GM10248 (cell line): ENCODE results near the gene EFL1.
"Not testable (repeated sequence)": the region's sequence is repeated elsewhere in the genome, so short reads cannot be mapped to it uniquely, and the experiment has no call there.

Experiments
- CTCF ChIA-PET: fragments of 300-600 bp; sonication (Branson Sonifier 250); formaldehyde crosslinking; extraction: SDS; loops from one replicate; lab custom pipeline; 2021; ENCODE audit warnings: antibody characterized with exemption; lab: Yijun Ruan, JAX
- POLR2A ChIA-PET: fragments of 350-650 bp; sonication (Branson Sonifier 250); formaldehyde crosslinking; extraction: SDS; loops from one replicate; lab custom pipeline; 2020; ENCODE audit warnings: antibody characterized with exemption; lab: Yijun Ruan, JAX
- DNase-seq: peaks from one replicate; pipeline ENCODE4 v3.0.0; 2012; ENCODE audit errors: extremely low spot score
- TF ChIP-seq, protein P1 (sequence below): IDR thresholded peaks from 2 replicates; pipeline ENCODE4 v1.5.1; 2012; ENCODE audit warnings: mild to moderate bottlenecking, low read depth; ENCODE audit errors: extremely low read depth, missing control alignments, control extremely low read depth

Gene EFL1

DNA sequence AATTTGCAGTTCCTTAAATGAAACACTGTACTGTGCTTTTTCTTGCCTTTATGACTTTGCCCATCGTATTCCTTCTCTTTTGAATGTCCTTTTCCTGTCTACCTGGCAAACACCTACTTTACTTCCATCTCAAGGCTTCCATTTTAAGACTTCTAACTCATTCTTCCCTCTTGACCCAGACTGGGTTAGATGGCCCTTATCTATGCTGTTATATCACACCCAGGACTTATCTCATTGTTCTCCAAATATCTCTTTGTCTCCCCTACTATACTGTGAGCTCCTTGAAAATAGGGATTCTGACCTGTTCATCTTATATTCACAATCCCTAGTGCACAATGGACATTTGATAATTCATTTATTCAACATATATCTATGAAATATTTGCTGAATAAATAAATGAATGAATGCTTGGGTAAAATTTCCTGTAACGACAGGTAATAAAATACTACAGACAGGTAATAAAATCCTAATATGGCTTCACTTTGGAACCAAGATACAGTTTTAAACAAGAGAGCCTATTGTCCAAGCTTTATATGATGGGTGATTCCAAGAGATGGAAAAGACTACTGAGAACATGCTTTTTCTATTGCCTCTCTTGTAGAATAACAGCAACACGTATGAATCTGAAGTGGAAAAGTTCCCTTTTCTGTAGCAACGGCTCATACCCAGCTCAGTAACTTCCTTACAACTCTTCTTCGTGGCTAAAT is 22.7 kb downstream of the EFL1 start:
- TF ChIP-seq, protein P1, sequence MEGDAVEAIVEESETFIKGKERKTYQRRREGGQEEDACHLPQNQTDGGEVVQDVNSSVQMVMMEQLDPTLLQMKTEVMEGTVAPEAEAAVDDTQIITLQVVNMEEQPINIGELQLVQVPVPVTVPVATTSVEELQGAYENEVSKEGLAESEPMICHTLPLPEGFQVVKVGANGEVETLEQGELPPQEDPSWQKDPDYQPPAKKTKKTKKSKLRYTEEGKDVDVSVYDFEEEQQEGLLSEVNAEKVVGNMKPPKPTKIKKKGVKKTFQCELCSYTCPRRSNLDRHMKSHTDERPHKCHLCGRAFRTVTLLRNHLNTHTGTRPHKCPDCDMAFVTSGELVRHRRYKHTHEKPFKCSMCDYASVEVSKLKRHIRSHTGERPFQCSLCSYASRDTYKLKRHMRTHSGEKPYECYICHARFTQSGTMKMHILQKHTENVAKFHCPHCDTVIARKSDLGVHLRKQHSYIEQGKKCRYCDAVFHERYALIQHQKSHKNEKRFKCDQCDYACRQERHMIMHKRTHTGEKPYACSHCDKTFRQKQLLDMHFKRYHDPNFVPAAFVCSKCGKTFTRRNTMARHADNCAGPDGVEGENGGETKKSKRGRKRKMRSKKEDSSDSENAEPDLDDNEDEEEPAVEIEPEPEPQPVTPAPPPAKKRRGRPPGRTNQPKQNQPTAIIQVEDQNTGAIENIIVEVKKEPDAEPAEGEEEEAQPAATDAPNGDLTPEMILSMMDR, result no peak
- POLR2A ChIA-PET, result no interaction called here
- DNase-seq, result no peak
- CTCF ChIA-PET, result interaction anchor here (0.8 to 1.1 kb wide), 2 partner anchors 8 to 11 kb away, joined by 3 read pairs; no protein-coding TSS in a partner anchor

DNA sequence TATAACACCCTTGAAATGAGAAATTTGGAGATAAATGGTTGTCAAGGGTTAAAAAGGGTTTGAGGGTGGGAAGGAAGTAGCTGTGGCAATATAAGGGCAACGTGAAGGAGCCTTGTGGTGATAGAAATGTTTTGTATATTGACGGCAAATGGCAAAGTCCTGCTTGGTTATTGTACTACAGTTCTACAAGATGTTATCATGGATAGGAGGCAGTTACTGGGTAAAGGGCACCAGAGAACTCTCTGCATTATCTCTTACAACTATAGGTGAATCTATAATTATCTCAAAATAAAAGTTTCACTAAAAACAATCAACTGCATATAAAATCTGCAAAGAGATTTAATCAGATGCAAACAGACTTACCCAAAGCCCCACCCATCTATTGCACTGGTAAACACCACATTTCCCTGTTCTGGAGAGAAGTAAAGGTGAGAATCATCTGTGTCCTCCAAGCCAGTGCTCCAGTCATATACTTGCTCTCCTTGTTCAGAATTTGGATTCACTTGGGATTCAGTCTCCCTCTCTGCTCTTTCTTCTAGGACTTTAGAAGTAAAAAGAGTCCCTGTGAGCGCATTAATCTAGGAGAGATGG is 24.5 kb downstream of the EFL1 start:
- POLR2A ChIA-PET, CTCF ChIA-PET, DNase-seq: not testable (repeated sequence)

DNA sequence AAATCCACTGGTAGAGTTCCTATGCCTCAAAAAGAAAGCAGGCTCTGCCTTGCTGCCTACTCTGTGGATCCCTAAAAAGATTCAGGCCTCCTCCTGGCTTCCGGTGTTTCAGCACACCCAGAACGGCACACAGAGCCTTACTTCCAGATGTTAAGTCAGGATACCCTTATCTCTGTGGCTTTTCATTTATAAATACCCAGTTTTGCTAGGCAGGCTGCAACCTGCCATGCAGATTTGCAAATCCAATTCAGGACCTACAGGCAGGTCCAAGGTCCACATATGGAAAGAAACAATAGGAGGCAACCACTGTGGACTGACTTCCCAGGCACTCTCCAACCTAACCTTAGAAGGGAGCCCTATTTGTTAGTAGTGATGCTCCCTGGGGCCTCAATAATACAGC is 30.7 kb downstream of the EFL1 start:
- DNase-seq, result no peak
- TF ChIP-seq, protein P1, result no peak
- CTCF ChIA-PET, result no interaction called here
- POLR2A ChIA-PET, result no interaction called here

DNA sequence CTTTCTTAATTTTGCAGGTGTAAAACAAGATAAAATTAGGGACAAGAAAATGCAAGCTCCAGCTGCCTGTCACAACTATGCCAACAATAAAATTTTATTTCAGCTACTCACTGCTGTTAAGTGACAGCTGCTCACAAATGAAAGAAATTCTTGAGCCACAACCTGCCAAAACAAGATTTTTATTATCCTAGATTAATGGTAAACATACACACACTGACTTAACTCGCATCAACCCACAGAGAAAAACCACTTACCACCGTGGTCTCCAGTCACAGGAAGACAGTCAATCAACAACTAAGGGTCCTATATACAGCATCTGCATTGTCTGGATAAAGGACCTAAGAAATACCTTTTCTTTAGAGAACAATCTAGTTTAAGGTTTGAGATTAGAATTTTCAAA is 31.3 kb downstream of the EFL1 start:
- ChIA-PET POLR2A (no interaction called here), CTCF (no interaction called here)
- DNase-seq, result no peak
- TF ChIP-seq, protein P1, result no peak

DNA sequence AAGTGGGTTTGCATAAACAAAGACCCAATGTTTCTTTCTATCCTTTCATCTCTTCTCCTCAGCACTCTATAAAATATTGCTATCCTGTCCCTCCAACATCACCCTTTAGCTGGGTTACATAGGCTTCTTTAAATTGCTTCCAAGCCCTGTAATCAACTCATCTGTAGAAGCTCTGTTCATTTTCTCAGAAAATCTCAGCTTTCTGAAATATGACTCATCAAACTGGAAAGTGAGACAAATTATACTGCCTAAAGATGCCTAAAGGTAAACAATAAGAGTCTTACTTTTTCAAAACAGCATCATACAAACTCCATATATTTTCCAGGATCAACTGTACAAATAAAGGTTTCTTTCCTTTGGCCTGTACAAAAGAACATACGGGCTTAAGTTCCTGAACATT is 33.8 kb downstream of the EFL1 start:
- POLR2A ChIA-PET, result no interaction called here
- TF ChIP-seq, protein P1, result no peak
- no peak for DNase-seq
- CTCF ChIA-PET, result interaction anchor here (1.0 kb wide), 1 partner anchor 11 kb away, joined by 3 read pairs; no protein-coding TSS in a partner anchor

DNA sequence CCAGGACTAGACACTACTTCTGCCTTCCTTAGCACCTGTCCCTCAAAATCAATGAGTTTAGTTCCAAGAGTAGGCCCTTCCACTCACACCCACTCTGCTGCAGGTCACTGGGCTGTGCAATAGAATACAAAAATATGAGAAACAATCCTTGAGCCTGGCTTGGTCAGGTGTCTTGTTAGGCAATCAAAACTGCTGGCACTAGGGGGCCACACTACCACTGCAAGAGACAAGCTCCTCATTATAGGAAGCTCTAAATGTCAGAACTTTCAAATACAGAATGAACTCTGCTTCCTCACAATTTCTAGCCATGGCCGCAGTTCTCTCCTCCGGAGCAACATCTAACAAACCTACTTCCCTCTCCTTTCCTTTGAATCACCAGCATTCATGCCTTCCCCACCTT is 41.0 kb downstream of the EFL1 start:
- DNase-seq, result peak; percentile 10
- TF ChIP-seq, protein P1, result peak; percentile 38
- CTCF ChIA-PET, POLR2A ChIA-PET: not testable (repeated sequence)

DNA sequence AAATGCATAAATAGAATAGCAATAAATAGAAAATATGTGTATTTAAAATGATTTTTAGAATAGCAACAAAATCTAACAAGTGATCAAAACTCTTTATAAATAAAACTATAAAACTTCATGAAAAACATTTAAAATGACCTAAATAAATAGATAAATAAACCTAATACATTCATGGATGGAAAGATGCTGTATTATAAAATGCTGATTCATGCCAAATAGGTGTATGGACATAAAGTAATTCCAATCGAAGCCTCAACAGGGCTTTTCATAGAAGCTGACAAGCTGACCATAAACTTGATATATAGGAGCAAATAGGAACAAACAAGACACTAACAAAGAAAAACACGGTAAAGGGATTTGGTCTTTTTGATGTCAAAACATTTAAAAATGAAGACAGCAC is 46.4 kb downstream of the EFL1 start:
- POLR2A ChIA-PET, DNase-seq, CTCF ChIA-PET: not testable (repeated sequence)

DNA sequence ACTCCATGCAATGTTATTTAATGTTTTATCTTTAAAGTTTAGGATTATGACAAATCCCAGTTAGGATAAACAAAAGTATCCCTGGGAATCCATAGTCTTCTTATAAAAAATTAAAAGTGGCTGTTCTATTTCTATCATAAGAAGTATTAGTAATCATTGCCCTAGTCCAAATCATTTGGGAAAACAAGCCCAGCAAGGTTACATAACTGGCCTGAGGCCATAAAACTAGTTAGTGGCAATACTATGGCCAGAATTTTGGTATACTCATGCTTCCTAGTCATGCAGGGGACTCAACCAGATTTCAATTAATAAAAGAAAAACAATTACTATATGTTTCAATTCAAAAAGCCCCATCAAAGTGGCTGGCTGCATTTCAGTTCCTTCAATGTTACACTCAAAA is 50.3 kb downstream of the EFL1 start:
- DNase-seq, CTCF ChIA-PET, POLR2A ChIA-PET: not testable (repeated sequence)

DNA sequence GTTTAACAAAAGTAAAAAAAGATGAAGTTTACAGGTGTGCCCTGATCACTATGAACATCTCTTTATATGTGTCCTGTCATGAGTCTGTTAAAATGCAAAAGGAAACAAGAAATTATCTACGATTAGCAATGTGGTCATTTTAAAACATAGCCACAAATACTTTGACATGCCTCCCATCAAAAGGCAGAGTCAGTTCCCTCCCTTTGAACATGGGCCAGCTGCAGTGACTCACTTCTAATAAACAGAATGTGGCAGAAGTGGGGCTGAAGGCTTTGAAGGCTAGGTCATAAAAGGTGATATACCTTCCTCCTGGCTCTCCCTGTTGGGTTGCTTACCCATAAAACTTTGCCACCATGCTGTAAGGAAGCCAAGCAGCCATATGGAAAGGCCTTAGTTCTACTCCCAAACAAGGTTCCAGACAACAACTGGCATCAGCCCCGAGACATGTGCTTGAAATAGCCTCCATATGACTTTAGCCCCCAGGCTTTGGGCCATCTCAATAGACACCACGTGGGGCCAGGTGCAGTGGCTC is 52.4 kb downstream of the EFL1 start:
- POLR2A ChIA-PET, DNase-seq, CTCF ChIA-PET: not testable (repeated sequence)

DNA sequence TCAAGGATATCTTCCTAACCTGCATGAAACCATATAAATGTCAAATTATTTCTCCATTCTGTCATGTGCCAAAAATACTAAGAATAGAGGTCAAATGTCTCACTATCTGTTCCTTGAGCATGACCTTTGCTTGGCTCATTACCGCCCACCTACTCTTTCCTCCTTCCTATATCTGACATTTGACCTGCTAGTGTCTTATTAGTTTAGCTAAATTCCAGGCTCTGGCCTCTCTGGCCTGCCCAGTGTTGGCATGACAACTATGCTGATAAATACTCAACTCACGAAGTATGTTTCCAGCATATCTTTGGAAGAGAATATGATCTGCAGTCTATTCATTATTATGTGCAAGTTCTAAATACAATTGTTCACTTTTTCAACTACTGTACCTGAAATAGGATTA is 58.0 kb downstream of the EFL1 start:
- DNase-seq, CTCF ChIA-PET, POLR2A ChIA-PET: not testable (repeated sequence)
